Urothelium cell line (cell line): Measurements from ENCODE around the gene CAMTA1.

Source experiments
- DNase-seq: peaks from one replicate; pipeline ENCODE4 v3.0.0; 2011; ENCODE audit warnings: low spot score, mixed read lengths
- FAIRE-seq: peaks from 2 replicates; lab custom pipeline; 2011; peaks lifted over from hg19 to GRCh38; lab: Jason Lieb, UNC

CAMTA1 gene

GRCh38 chr1:6967431-6968111 lies 182.3 kb downstream of the CAMTA1 start:
- FAIRE-seq (no peak), DNase-seq (no peak)

GRCh38 chr1:6969106-6969505 lies 183.9 kb downstream of the CAMTA1 start:
- DNase-seq, result peak; percentile 81
- FAIRE-seq, result no peak

GRCh38 chr1:6969762-6970161 lies 184.5 kb downstream of the CAMTA1 start:
- FAIRE-seq (no peak), DNase-seq (no peak)

GRCh38 chr1:6970221-6970620 lies 185.0 kb downstream of the CAMTA1 start:
- FAIRE-seq (no peak), DNase-seq (no peak)

- DNase-seq, result no peak
- no peak for FAIRE-seq
These were observed 185.8 kb downstream of the CAMTA1 start for GRCh38 chr1:6971048-6971447.

GRCh38 chr1:6971699-6972098 lies 186.4 kb downstream of the CAMTA1 start:
- FAIRE-seq, result no peak
- no peak for DNase-seq

- DNase-seq (no peak), FAIRE-seq (no peak)
These were observed 187.1 kb downstream of the CAMTA1 start for GRCh38 chr1:6972399-6972798.

GRCh38 chr1:6975331-6976043 lies 190.2 kb downstream of the CAMTA1 start:
- no peak for DNase-seq
- no peak for FAIRE-seq

GRCh38 chr1:6976044-6976375 lies 190.8 kb downstream of the CAMTA1 start:
- DNase-seq, result no peak
- no peak for FAIRE-seq

GRCh38 chr1:6979003-6979613 lies 193.9 kb downstream of the CAMTA1 start:
- DNase-seq (no peak), FAIRE-seq (no peak)

GRCh38 chr1:6981595-6981994 lies 196.3 kb downstream of the CAMTA1 start:
- FAIRE-seq (no peak), DNase-seq (no peak)

- FAIRE-seq, result no peak
- no peak for DNase-seq
These were observed 197.2 kb downstream of the CAMTA1 start for GRCh38 chr1:6982443-6982842.

GRCh38 chr1:6982860-6983259 lies 197.6 kb downstream of the CAMTA1 start:
- no peak for FAIRE-seq

GRCh38 chr1:6984536-6984935 lies 199.3 kb downstream of the CAMTA1 start:
- DNase-seq (no peak), FAIRE-seq (no peak)

More at GRCh38 chr1:6982860-6983259, 197.6 kb downstream of the CAMTA1 start:
- DNase-seq, result peak; percentile 23

- no peak for FAIRE-seq
- DNase-seq, result no peak
These were observed 199.7 kb downstream of the CAMTA1 start for GRCh38 chr1:6984986-6985385.

GRCh38 chr1:6985549-6986276 lies 200.5 kb downstream of the CAMTA1 start:
- FAIRE-seq (no peak), DNase-seq (no peak)

- no peak for DNase-seq
- no peak for FAIRE-seq
These were observed 201.0 kb downstream of the CAMTA1 start for GRCh38 chr1:6986281-6986680.

- DNase-seq (no peak), FAIRE-seq (no peak)
These were observed 202.7 kb downstream of the CAMTA1 start for GRCh38 chr1:6987940-6988339.

- FAIRE-seq, result no peak
- DNase-seq, result no peak
These were observed 203.5 kb downstream of the CAMTA1 start for GRCh38 chr1:6988796-6989195.

- no peak for DNase-seq
These were observed 204.2 kb downstream of the CAMTA1 start for GRCh38 chr1:6989212-6990159.

More at GRCh38 chr1:6989212-6990159, 204.2 kb downstream of the CAMTA1 start:
- no peak for FAIRE-seq
